ENCODE measurements around the gene CCDC85B.

GRCh38 chr11:65854161-65854592 lies 36.3 kb upstream of the CCDC85B start:
- TF ChIP-seq POLR2A (IDR thresholded peaks at IDR 0.05), result no peak
- TF ChIP-seq CTCF (IDR thresholded peaks at IDR 0.05 in 8 of 11, conservative IDR thresholded peaks at IDR 0.05 in 3 of 11), result no peak

All from spleen (tissue), 7 donors.